ENCODE results near the gene SEC14L1.
"Not testable (repeated sequence)": the region's sequence is repeated elsewhere in the genome, so short reads cannot be mapped to it uniquely, and the experiment has no call there.

The SEC14L1 gene

GRCh38 chr17:77246110-77247047 lies 105.6 kb downstream of the SEC14L1 start:
- DNase-seq: no peak

- DNase-seq: peak; percentile 49
Observed at GRCh38 chr17:77247048-77247541, 106.3 kb downstream of the SEC14L1 start.

- DNase-seq: no peak
Observed at GRCh38 chr17:77247609-77248008, 106.8 kb downstream of the SEC14L1 start.

GRCh38 chr17:77248216-77249114 lies 107.7 kb downstream of the SEC14L1 start:
- no peak for DNase-seq

GRCh38 chr17:77251622-77252183 lies 110.9 kb downstream of the SEC14L1 start:
- no peak for DNase-seq

DNA sequence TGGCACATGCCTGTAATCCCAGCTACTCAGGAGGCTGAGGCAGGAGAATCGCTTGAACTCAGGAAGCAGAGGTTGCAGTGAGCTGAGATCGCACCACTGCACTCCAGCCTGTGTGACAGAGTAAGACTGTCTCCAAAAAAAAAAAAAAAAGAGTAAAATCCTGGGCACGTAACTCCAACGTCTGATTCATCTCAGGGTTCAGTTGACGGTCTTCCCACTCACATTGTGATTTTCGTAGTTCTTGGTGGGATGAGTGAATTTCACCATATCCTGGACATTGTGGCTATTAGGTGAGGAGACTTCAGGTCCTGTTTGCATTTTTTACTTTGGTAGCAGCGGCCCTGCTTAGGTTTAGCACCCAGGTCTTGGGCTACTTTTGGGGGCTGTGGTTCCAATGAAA lies 111.5 kb downstream of the SEC14L1 start:
- not testable (repeated sequence) for DNase-seq

DNA sequence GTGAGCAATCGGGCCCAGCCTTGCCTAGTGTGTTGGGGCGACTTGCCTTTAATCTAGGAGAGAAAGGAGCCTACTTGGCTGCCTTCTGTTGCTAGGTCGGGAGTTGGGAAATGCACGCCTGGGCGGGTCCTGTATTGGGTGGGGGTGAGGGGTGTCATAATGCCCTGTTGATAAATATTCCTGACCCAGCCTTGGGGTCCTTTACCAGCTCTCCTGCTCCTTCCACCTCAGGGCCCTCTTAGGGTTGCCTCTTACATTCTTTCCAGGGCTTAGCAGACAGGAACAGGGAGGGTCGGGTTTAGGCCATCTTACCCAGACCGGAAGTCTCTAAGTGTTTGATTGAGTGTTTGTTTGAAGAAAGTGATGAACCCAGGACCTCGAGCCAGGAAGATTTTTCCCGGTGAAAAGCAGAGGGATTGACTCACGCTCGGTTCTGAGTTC lies 112.9 kb downstream of the SEC14L1 start:
- DNase-seq: no peak

DNA sequence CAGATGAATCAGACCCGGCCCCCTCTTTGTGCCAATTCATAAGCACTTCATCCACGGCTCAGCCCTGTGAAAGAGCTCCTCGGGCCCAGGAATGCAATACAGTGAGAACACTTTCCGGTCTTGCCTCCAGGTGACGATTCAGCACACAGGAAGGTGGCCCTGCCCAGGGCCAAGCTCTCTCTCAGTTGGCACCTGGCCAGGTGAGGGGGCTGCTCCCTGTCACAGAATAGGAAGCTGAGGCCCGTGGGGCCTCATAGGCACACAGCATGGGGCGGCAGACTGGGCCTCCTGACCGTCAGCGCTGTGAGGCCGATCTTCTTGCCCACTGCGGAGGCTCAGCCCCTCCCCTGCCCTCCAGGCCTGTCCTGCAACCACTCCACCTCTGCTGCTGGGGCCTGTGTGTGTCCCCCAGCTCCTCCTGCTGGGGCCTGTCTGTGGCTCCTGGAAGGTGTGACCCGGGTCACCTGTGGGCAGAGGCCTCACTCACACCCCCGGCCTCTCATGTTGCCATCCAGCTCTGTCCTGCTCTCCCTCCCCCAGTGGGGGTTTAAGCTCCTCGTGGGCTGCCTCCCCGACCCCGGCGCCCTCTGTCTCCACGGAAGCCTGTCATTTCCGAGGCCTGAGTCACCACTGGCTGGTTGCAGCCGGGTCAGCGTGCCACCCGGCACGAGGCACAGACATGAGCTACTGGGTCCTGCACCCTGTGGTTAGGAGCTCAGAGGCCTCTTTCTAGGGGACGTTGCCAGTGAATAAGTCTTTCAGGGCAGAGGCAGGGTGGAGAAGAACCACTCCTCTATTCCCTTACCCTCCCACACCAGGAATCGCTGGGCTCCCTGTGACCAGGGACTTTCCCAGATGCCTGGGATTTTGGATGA lies 114.4 kb downstream of the SEC14L1 start:
- no peak for DNase-seq

GRCh38 chr17:77255970-77256369 lies 115.2 kb downstream of the SEC14L1 start:
- DNase-seq: not testable (repeated sequence)

- no peak for DNase-seq
Observed at GRCh38 chr17:77256710-77257109, 115.9 kb downstream of the SEC14L1 start.

GRCh38 chr17:77257169-77257568 lies 116.4 kb downstream of the SEC14L1 start:
- DNase-seq: no peak

- DNase-seq: no peak
Observed at GRCh38 chr17:77257596-77258458, 117.1 kb downstream of the SEC14L1 start.

- DNase-seq: no peak
Observed at GRCh38 chr17:77258638-77259037, 117.9 kb downstream of the SEC14L1 start.

DNA sequence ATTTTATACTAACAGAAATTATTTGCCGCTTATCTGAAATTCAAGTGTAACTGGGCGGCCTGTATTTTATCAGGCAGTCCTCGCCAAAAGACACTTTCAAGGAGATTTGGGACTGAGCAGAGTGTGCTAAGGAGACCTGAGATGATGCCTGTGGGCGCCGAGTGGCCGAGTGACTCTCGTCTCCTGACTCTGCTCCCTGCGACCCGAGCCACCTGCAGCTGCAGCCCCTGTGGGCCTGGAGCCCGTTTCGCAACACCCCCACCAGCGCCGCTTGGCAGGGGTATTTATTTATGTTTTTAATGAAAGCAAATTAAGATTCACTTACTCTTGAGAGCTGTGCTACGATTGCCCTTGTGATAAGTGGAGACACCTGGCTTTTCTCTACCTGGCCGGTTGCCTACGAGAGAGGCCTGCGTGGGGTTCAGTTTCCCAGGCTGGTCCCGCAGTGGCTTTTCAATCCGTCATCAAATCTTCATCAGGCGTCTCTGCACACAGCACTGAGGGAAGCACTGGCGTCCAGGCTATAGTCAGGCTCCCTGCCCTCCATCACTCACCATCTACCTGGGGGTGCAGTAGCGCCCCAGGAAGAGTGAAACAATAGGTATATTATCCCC lies 124.0 kb downstream of the SEC14L1 start:
- no peak for DNase-seq

GRCh38 chr17:77266213-77266612 lies 125.4 kb downstream of the SEC14L1 start:
- no peak for DNase-seq

All from NCI-H446 treated with DMSO at 0.1 percent for 48 hours (cell line).